RWPE1 (cell line): Measurements from ENCODE around the gene CREBBP.

Experiments
- CTCF ChIA-PET: fragments of 350-600 bp; sonication (Branson Sonifier 250); formaldehyde crosslinking; extraction: SDS; loops from one replicate; lab custom pipeline; 2021; lab: Yijun Ruan, JAX
- POLR2A ChIA-PET: fragments of 400-600 bp; formaldehyde crosslinking; extraction: SDS; loops from one replicate; lab custom pipeline; 2020; ENCODE audit warnings: antibody characterized with exemption; ENCODE audit not compliant: low non-redundant PET; lab: Yijun Ruan, JAX
- DNase-seq: peaks from one replicate; pipeline ENCODE4 v3.0.0; 2012; ENCODE audit warnings: low spot score
- H3K27ac ChIP-seq: fragments of 450-650 bp; 2 replicates; pipeline ENCODE4 v1.5.1; 2017
- TF ChIP-seq, protein P1 (sequence below): fragments of 450-650 bp; conservative IDR thresholded peaks from 2 replicates; pipeline ENCODE4 v1.5.1; 2017; ENCODE audit warnings: low read depth, mild to moderate bottlenecking

The CREBBP gene

GRCh38 chr16:3759736-3760135, 120.8 kb downstream of the CREBBP start:
- no peak overlapping the region for H3K27ac ChIP-seq
- TF ChIP-seq, protein P1, sequence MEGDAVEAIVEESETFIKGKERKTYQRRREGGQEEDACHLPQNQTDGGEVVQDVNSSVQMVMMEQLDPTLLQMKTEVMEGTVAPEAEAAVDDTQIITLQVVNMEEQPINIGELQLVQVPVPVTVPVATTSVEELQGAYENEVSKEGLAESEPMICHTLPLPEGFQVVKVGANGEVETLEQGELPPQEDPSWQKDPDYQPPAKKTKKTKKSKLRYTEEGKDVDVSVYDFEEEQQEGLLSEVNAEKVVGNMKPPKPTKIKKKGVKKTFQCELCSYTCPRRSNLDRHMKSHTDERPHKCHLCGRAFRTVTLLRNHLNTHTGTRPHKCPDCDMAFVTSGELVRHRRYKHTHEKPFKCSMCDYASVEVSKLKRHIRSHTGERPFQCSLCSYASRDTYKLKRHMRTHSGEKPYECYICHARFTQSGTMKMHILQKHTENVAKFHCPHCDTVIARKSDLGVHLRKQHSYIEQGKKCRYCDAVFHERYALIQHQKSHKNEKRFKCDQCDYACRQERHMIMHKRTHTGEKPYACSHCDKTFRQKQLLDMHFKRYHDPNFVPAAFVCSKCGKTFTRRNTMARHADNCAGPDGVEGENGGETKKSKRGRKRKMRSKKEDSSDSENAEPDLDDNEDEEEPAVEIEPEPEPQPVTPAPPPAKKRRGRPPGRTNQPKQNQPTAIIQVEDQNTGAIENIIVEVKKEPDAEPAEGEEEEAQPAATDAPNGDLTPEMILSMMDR, result no peak
- DNase-seq, result no peak
- CTCF ChIA-PET, result interaction anchor here (0.5 to 0.7 kb wide), 3 partner anchors 19 to 35 kb away, joined by 3 to 4 read pairs (median 3); no protein-coding TSS in a partner anchor
- POLR2A ChIA-PET, result no interaction called here

DNA sequence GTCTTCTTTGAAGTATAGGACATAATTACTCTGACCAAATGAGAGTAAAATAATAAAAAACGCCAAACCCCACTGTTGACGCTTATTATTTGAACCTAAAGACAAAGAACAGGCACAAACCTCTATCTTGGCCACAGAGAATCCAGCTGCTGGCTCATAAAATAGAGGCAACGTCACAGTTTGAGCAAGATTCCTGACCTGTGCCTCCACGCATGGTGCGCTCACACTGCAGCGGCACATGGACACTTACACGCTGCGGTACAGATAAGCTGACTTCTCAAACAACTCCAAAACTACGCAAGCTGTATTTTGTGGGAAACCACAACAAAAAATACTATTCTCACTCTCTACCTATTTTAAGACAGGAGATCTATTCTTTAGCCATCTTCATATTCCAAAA, 124.4 kb downstream of the CREBBP start:
- no peak for DNase-seq
- CTCF ChIA-PET, result interaction anchor here (0.6 kb wide), 1 partner anchor 19 kb away, joined by 3 read pairs; no protein-coding TSS in a partner anchor
- TF ChIP-seq, protein P1, result no peak
- POLR2A ChIA-PET, result no interaction called here
- H3K27ac ChIP-seq, result no peak overlapping the region

GRCh38 chr16:3755249-3755648, 125.3 kb downstream of the CREBBP start:
- ChIA-PET POLR2A (no interaction called here), CTCF (no interaction called here)
- no peak overlapping the region for H3K27ac ChIP-seq
- TF ChIP-seq, protein P1, result no peak
- DNase-seq, result no peak

DNA sequence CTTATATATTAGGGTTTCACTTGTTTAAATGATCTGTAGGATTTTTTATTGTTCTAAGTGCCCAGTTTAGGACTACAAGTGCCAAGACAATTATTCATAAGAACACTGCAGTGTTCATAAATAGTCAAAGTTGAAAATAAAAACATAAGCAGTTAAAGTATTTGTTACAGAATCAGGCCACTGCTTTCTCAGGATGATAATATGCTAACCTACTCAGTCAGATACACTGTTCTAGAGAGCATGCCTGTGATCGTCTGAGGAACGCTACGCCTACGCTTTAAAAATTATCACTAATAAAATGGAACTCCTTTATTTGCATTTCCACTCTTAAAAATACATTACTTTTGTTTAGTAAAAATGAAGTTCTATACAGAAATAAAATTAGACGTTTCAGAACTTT, 125.7 kb downstream of the CREBBP start:
- TF ChIP-seq, protein P1, result no peak
- H3K27ac ChIP-seq, result no peak overlapping the region
- DNase-seq, result no peak
- CTCF ChIA-PET, result no interaction called here
- POLR2A ChIA-PET, result no interaction called here

DNA sequence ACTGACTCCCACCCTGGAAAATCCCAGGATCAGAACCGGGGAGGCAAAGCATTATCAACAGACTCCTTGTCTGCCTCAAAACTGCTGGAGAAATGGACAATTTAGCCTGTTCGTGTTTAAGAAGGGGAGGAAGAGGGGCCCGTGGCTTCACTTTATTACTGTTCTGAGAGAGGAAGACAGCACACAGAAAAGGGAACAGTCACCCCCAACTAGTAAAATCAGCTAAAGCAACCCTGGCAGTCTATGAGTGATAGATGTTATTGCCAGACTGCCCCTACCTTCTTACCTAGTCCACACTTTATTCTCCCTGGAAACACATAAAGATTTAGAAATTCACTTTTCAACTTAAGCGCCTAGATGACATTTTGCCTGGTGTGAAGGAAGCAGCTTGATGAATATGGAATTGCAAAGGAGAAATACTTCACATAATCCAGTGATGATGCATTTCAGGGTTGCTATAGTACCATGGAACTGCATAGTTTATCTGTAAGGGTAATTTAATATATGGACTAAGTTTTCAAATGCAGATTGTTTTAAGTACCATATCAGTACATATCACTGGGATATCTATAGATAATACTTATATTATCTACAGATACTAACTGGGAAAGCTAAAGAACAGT, 126.3 kb downstream of the CREBBP start:
- DNase-seq, result no peak
- ChIA-PET POLR2A (no interaction called here), CTCF (no interaction called here)
- no peak overlapping the region for H3K27ac ChIP-seq
- TF ChIP-seq, protein P1, result no peak

GRCh38 chr16:3752984-3753383, 127.5 kb downstream of the CREBBP start:
- no peak for DNase-seq
- POLR2A ChIA-PET, result no interaction called here
- CTCF ChIA-PET, result no interaction called here
- TF ChIP-seq, protein P1, result no peak
- no peak overlapping the region for H3K27ac ChIP-seq
